22Rv1 (cell line): ENCODE measurements around the gene MED12L.

Source experiments
- CTCF ChIP-seq: fragments of 450-650 bp; IDR thresholded peaks from 2 replicates; pipeline ENCODE4 v1.5.1; 2017; ENCODE audit warnings: mild to moderate bottlenecking
- ZFX ChIP-seq: fragments of 450-650 bp; IDR thresholded peaks from 2 replicates; pipeline ENCODE4 v1.6.1; 2017; ENCODE audit warnings: antibody characterized with exemption, borderline replicate concordance

GRCh38 chr3:151112731-151113130, 27.3 kb downstream of the MED12L start:
- no peak for TF ChIP-seq CTCF
- no peak for TF ChIP-seq ZFX
